A673 (cell line): ENCODE measurements around the gene CIB2. TPM values are rescaled to one million over a fixed set of nuclear protein-coding genes. Genes with fewer than 3 reads are reported as not detected.

Experiments used
- BruUV-seq: library from RNA; stranded (reverse); fragments of 400-500 nt; replicated peaks from 2 replicates; lab custom pipeline; 2021; lab: Mats Ljungman, UMichigan
- CTCF ChIA-PET: fragments of 300-600 bp; sonication (Branson Sonifier 250); formaldehyde crosslinking; loops from one replicate; lab custom pipeline; 2022; ENCODE audit warnings: antibody characterized with exemption; lab: Charles Lee
- POLR2A ChIA-PET: fragments of 300-600 bp; sonication (Branson Sonifier 250); formaldehyde crosslinking; loops from one replicate; lab custom pipeline; 2022; ENCODE audit warnings: antibody characterized with exemption; ENCODE audit not compliant: low non-redundant PET; lab: Charles Lee
- DNase-seq: peaks from one replicate; pipeline ENCODE4 v3.0.0-alpha.2; 2015; ENCODE audit warnings: low spot score
- H3K27ac ChIP-seq: fragments of 200-600 bp; sonication (generic); 2 replicates; pipeline ENCODE4 v1.5.1; 2016; ENCODE audit warnings: mixed run types, low read depth, mild to moderate bottlenecking, mixed read lengths, antibody characterized with exemption, low read length; ENCODE audit not compliant: poor library complexity, severe bottlenecking
- H3K27me3 ChIP-seq: fragments of 200-600 bp; sonication (generic); replicated peaks from 2 replicates; pipeline ENCODE4 v1.6.1; 2017; ENCODE audit warnings: mixed run types, low read depth, mild to moderate bottlenecking, mixed read lengths, antibody characterized with exemption, low read length; ENCODE audit not compliant: insufficient read depth, poor library complexity
- H3K36me3 ChIP-seq: fragments of 200-600 bp; sonication (generic); 2 replicates; pipeline ENCODE4 v1.6.1; 2016; ENCODE audit warnings: mixed run types, mild to moderate bottlenecking, mixed read lengths, antibody characterized with exemption, low read length; ENCODE audit not compliant: insufficient read depth, poor library complexity, severe bottlenecking
- H3K4me1 ChIP-seq: fragments of 200-600 bp; sonication (generic); 2 replicates; pipeline ENCODE4 v1.6.1; 2017; ENCODE audit warnings: mixed run types, mild to moderate bottlenecking, mixed read lengths, antibody characterized with exemption, low read length; ENCODE audit not compliant: insufficient read depth, poor library complexity, severe bottlenecking
- H3K4me3 ChIP-seq: fragments of 200-600 bp; sonication (generic); 2 replicates; pipeline ENCODE4 v1.5.1; 2016; ENCODE audit warnings: low read depth, mixed run types, mild to moderate bottlenecking, mixed read lengths, low read length; ENCODE audit not compliant: poor library complexity, severe bottlenecking
- H3K9me3 ChIP-seq: fragments of 200-600 bp; sonication (generic); 2 replicates; pipeline ENCODE4 v1.6.1; 2016; ENCODE audit warnings: mixed run types, low read depth, mild to moderate bottlenecking, mixed read lengths, antibody characterized with exemption, low read length; ENCODE audit not compliant: poor library complexity, severe bottlenecking
- CTCF ChIP-seq: fragments of 300-800, 200-600 bp; sonication (generic); conservative IDR thresholded peaks from 2 replicates; pipeline ENCODE4 v1.5.1; 2017; ENCODE audit warnings: low read depth, mild to moderate bottlenecking, antibody characterized with exemption, low read length, moderate library complexity, mixed read lengths
- EZH2 ChIP-seq: fragments of 200-600 bp; sonication (generic); IDR thresholded peaks from 2 replicates; pipeline ENCODE4 v1.6.1; 2017; ENCODE audit warnings: borderline replicate concordance, low read depth, mild to moderate bottlenecking, mixed read lengths, antibody characterized with exemption, low read length; ENCODE audit not compliant: poor library complexity, severe bottlenecking
- intact Hi-C: fragments of 100-400 bp; cut with micrococcal nuclease; formaldehyde crosslinking; loops from one replicate; pipeline ENCODE4 v1.10.0; 2022; ENCODE audit not compliant: unreplicated experiment
- total RNA-seq: library from RNA; stranded (reverse); gene quantifications from 2 replicates; pipeline ENCODE4 v1.2.3, GENCODE V29; 2021

CIB2 gene
- total RNA-seq, 1 experiment from 2014 or later = 2.1 TPM

- Histone ChIP-seq H3K36me3 (no peaks in the 10 kb centered on the region), H3K27ac (no peak overlapping the region), H3K9me3 (no peaks in the 10 kb centered on the region), H3K27me3 (no peaks in the 10 kb centered on the region), H3K4me1 (no peaks in the 10 kb centered on the region), H3K4me3 (no peak overlapping the region)
- intact Hi-C loops = no loop called here
- TF ChIP-seq EZH2 (no peak), CTCF (no peak)
- no peak for DNase-seq
- ChIA-PET POLR2A (no interaction called here), CTCF (interaction anchor here (0.6 kb wide), 1 partner anchor 21 kb away, joined by 3 read pairs; no protein-coding TSS in a partner anchor)
- no TSS peak for BruUV-seq
Observed at GRCh38 chr15:78125267-78125666, 6.0 kb downstream of the CIB2 start.

- no TSS peak for BruUV-seq
- ChIA-PET POLR2A (interaction anchor here (0.5 kb wide), 1 partner anchor 30 kb away, joined by 3 read pairs; no protein-coding TSS in a partner anchor), CTCF (no interaction called here)
- no peak overlapping the region for H3K27ac ChIP-seq
- TF ChIP-seq EZH2 = no peak
- TF ChIP-seq CTCF = no peak
- intact Hi-C loops = no loop called here
- H3K4me3 ChIP-seq = no peak overlapping the region
- H3K4me1 ChIP-seq = no peaks in the 10 kb centered on the region
- H3K36me3 ChIP-seq = no peaks in the 10 kb centered on the region
- no peaks in the 10 kb centered on the region for H3K9me3 ChIP-seq
- no peaks in the 10 kb centered on the region for H3K27me3 ChIP-seq
- DNase-seq = no peak
Observed at GRCh38 chr15:78120523-78120922, 10.7 kb downstream of the CIB2 start.

- POLR2A ChIA-PET = interaction anchor here (0.6 kb wide), 1 partner anchor 8 kb away, joined by 5 read pairs; no protein-coding TSS in a partner anchor
Observed at GRCh38 chr15:78112551-78112950, 18.7 kb downstream of the CIB2 start.

More at GRCh38 chr15:78112551-78112950, 18.7 kb downstream of the CIB2 start:
- H3K4me3 ChIP-seq = no peak overlapping the region
- BruUV-seq = no TSS peak
- CTCF ChIA-PET = interaction anchor here (0.7 to 1.2 kb wide), 7 partner anchors 83 to 471 kb away, joined by 3 to 7 read pairs (median 3); no protein-coding TSS in a partner anchor
- no peaks in the 10 kb centered on the region for H3K36me3 ChIP-seq
- H3K9me3 ChIP-seq = no peaks in the 10 kb centered on the region
- no peak overlapping the region for H3K27ac ChIP-seq
- no peaks in the 10 kb centered on the region for H3K27me3 ChIP-seq
- no peaks in the 10 kb centered on the region for H3K4me1 ChIP-seq
- DNase-seq = no peak
- intact Hi-C loops = loop anchor here (2.0 kb wide), 1 partner anchor 82 kb away; no protein-coding TSS in a partner anchor
- TF ChIP-seq CTCF = no peak
